ENCODE measurements around the gene RRP7A. TPM values are rescaled to one million over a fixed set of nuclear protein-coding genes. Genes with fewer than 3 reads are reported as not detected.
"Not testable (repeated sequence)": the region's sequence is repeated elsewhere in the genome, so short reads cannot be mapped to it uniquely, and the experiment has no call there.

Gene RRP7A
- total and polyA plus RNA-seq, 2 donors (not counting 3 experiments of a cell fraction or from before 2014, with no cell fraction given), result 35.3 to 83.7 TPM

GRCh38 chr22:42521228-42521546 lies 1.6 kb upstream of the RRP7A start:
- no TSS peak for BruUV-seq (replicated peaks)
- no peak for FAIRE-seq
- DNase-seq (ENCODE audit: low read depth, low spot score), result no peak
- Histone ChIP-seq H3K27me3 (ENCODE audit: control insufficient read depth in 2 of 2, insufficient read depth in 2 of 2, low read length in 2 of 2) (no peaks in the 10 kb centered on the region), H3K4me1 (ENCODE audit: control insufficient read depth, extremely low read depth, insufficient read depth, low read length) (peaks cover 10% of the 10 kb centered on the region), H3K9ac (replicated peaks; ENCODE audit: extremely low read depth, insufficient read depth, low read length) (no peak overlapping the region), H3K9me1 (replicated peaks; ENCODE audit: control insufficient read depth, extremely low read depth, insufficient read depth, low read length) (no peaks in the 10 kb centered on the region), H3K79me2 (ENCODE audit: control insufficient read depth, insufficient read depth, low read length) (peaks cover 29% of the 10 kb centered on the region), H3K36me3 (ENCODE audit: control insufficient read depth in 2 of 2, extremely low read depth in 1 of 2, insufficient read depth in 2 of 2, low read length in 2 of 2) (peaks cover 0 to 8% of the 10 kb centered on the region in 2 experiments), H3K4me2 (ENCODE audit: insufficient read depth, low read length) (no peak overlapping the region), H2AFZ (ENCODE audit: low read depth, low read length) (no peak overlapping the region), H3K27ac (ENCODE audit: insufficient read depth, low read depth, low read length) (no peak overlapping the region), H3K9me3 (replicated peaks; ENCODE audit: control insufficient read depth, insufficient read depth, low read length) (no peaks in the 10 kb centered on the region), H4K20me1 (replicated peaks; ENCODE audit: control insufficient read depth, extremely low read depth, insufficient read depth, low read length) (no peaks in the 10 kb centered on the region), H3K4me3 (replicated peaks in 1 of 3; ENCODE audit: insufficient read depth in 1 of 3, low read depth in 1 of 3, low read length in 3 of 3) (no peak overlapping the region)
- no peak for TF ChIP-seq MYC (IDR thresholded peaks at IDR 0.05; ENCODE audit: low read depth, low read length)
- no peak for TF ChIP-seq POLR2AphosphoS5 (IDR thresholded peaks at IDR 0.05; ENCODE audit: insufficient read depth, low read depth, low read length)
- TF ChIP-seq EZH2 (IDR thresholded peaks at IDR 0.05; ENCODE audit: borderline replicate concordance, low read depth, low read length, severe bottlenecking), result no peak
- TF ChIP-seq POLR2A (IDR thresholded peaks at IDR 0.05; ENCODE audit: low read depth, low read length), result no peak
- no peak for TF ChIP-seq MAX (IDR thresholded peaks at IDR 0.05; ENCODE audit: insufficient read depth, insufficient read length)
- TF ChIP-seq CTCF (IDR thresholded peaks at IDR 0.05; ENCODE audit: extremely low read depth in 1 of 2, insufficient read depth in 1 of 2, low read depth in 1 of 2, low read length in 2 of 2), result no peak
- no peak for TF ChIP-seq FOS (IDR thresholded peaks at IDR 0.05; ENCODE audit: borderline replicate concordance, insufficient read depth, low read length)
- no peak for TF ChIP-seq JUN (IDR thresholded peaks at IDR 0.05; ENCODE audit: borderline replicate concordance, insufficient read depth, insufficient read length, low read depth)
- no peak for TF ChIP-seq GATA2 (IDR thresholded peaks at IDR 0.05; ENCODE audit: insufficient read depth, insufficient read length, low read depth, low read length)
- dilution Hi-C loops (cut with MboI; ENCODE audit: extremely low pct_ligation_motif_present, low sequenced_read_pairs), result no loop called here
- ChIA-PET CTCF (no interaction called here), POLR2A (interaction anchor here (0.7 kb wide), 1 partner anchor 138 kb away, joined by 3 read pairs; no protein-coding TSS in a partner anchor)
- intact Hi-C loops (cut with micrococcal nuclease), result no loop called here

GRCh38 chr22:42518638-42519524 lies 715 bp downstream of the RRP7A start:
- dilution Hi-C loops (cut with MboI; ENCODE audit: extremely low pct_ligation_motif_present, low sequenced_read_pairs); H3K9me1 ChIP-seq (replicated peaks; ENCODE audit: control insufficient read depth, extremely low read depth, insufficient read depth, low read length); H3K4me1 ChIP-seq (ENCODE audit: control insufficient read depth, extremely low read depth, insufficient read depth, low read length); POLR2A ChIA-PET; H3K27me3 ChIP-seq (ENCODE audit: control insufficient read depth in 2 of 2, insufficient read depth in 2 of 2, low read length in 2 of 2); DNase-seq (ENCODE audit: low read depth, low spot score); H4K20me1 ChIP-seq (replicated peaks; ENCODE audit: control insufficient read depth, extremely low read depth, insufficient read depth, low read length); FAIRE-seq; H3K9me3 ChIP-seq (replicated peaks; ENCODE audit: control insufficient read depth, insufficient read depth, low read length); CTCF ChIA-PET: not testable (repeated sequence)
- Histone ChIP-seq H3K36me3 (ENCODE audit: control insufficient read depth in 2 of 2, extremely low read depth in 1 of 2, insufficient read depth in 2 of 2, low read length in 2 of 2) (peaks cover 0 to 23% of the 10 kb centered on the region in 2 experiments), H3K4me3 (replicated peaks in 1 of 3; ENCODE audit: insufficient read depth in 1 of 3, low read depth in 1 of 3, low read length in 3 of 3) (peak overlapping the region; percentile 60 to 93 (median 78)), H2AFZ (ENCODE audit: low read depth, low read length) (peak overlapping the region; percentile 96), H3K9ac (replicated peaks; ENCODE audit: extremely low read depth, insufficient read depth, low read length) (peak overlapping the region; percentile 92), H3K79me2 (ENCODE audit: control insufficient read depth, insufficient read depth, low read length) (peaks cover 31% of the 10 kb centered on the region), H3K4me2 (ENCODE audit: insufficient read depth, low read length) (peak overlapping the region; percentile 87), H3K27ac (ENCODE audit: insufficient read depth, low read depth, low read length) (peak overlapping the region; percentile 56)
- intact Hi-C loops (cut with micrococcal nuclease), result loop anchor here (2.0 kb wide), 1 partner anchor 34 kb away; the partner anchor contains the start of gene SERHL2
- BruUV-seq (replicated peaks), result TSS peak; percentile 66
